SJCRH30 (cell line): ENCODE measurements around the gene ATG5. TPM values are rescaled to one million over a fixed set of nuclear protein-coding genes. Genes with fewer than 3 reads are reported as not detected.

Source experiments
- DNase-seq, 2 experiments: peaks; one replicate each; pipeline ENCODE4 v3.0.0-alpha.2; 2015 to 2020
- H3K27ac ChIP-seq: fragments of 250-450 bp; sonication (Bioruptor Pico); 2 replicates; pipeline ENCODE4 v1.5.1; 2020; ENCODE audit warnings: mild to moderate bottlenecking, moderate library complexity
- H3K27me3 ChIP-seq: fragments of 250-450 bp; sonication (Bioruptor Pico); 2 replicates; pipeline ENCODE4 v1.5.1; 2020; ENCODE audit warnings: mild to moderate bottlenecking, moderate library complexity
- H3K36me3 ChIP-seq: fragments of 250-450 bp; sonication (Bioruptor Pico); 2 replicates; pipeline ENCODE4 v1.5.1; 2020; ENCODE audit warnings: mild to moderate bottlenecking, moderate library complexity
- H3K4me1 ChIP-seq: fragments of 250-450 bp; sonication (Bioruptor Pico); 2 replicates; pipeline ENCODE4 v1.5.1; 2020; ENCODE audit warnings: mild to moderate bottlenecking, moderate library complexity
- H3K4me3 ChIP-seq: fragments of 250-450 bp; sonication (Bioruptor Pico); 2 replicates; pipeline ENCODE4 v1.5.1; 2020; ENCODE audit warnings: mild to moderate bottlenecking, moderate library complexity
- H3K9me3 ChIP-seq: fragments of 250-450 bp; sonication (Bioruptor Pico); replicated peaks from 2 replicates; pipeline ENCODE4 v1.5.1; 2020; ENCODE audit warnings: mild to moderate bottlenecking, moderate library complexity
- total RNA-seq: library from RNA; depleted of rRNA; stranded (reverse); fragments of >200 nt; shearing (Covaris generic); gene quantifications from 2 replicates; pipeline ENCODE4 v1.2.3, GENCODE V29; 2014

ATG5 gene
- total RNA-seq, 1 experiment from 2014 or later = 49.1 TPM

- no peaks in the 10 kb centered on the region for H3K36me3 ChIP-seq
- H3K4me1 ChIP-seq = no peaks in the 10 kb centered on the region
- no peaks in the 10 kb centered on the region for H3K9me3 ChIP-seq
- no peaks in the 10 kb centered on the region for H3K27me3 ChIP-seq
- no peak for DNase-seq
- no peak overlapping the region for H3K27ac ChIP-seq
- no peak overlapping the region for H3K4me3 ChIP-seq
Observed at GRCh38 chr6:106180208-106180607, 145.4 kb downstream of the ATG5 start.

GRCh38 chr6:106178900-106179299, 146.7 kb downstream of the ATG5 start:
- Histone ChIP-seq H3K36me3 (no peaks in the 10 kb centered on the region), H3K9me3 (no peaks in the 10 kb centered on the region), H3K4me1 (no peaks in the 10 kb centered on the region), H3K27me3 (no peaks in the 10 kb centered on the region), H3K27ac (no peak overlapping the region), H3K4me3 (no peak overlapping the region)
- no peak for DNase-seq

- Histone ChIP-seq H3K4me3 (no peak overlapping the region), H3K27ac (no peak overlapping the region), H3K36me3 (no peaks in the 10 kb centered on the region), H3K4me1 (no peaks in the 10 kb centered on the region), H3K9me3 (no peaks in the 10 kb centered on the region), H3K27me3 (no peaks in the 10 kb centered on the region)
- no peak for DNase-seq
Observed at GRCh38 chr6:106177786-106178185, 147.8 kb downstream of the ATG5 start.

- no peak for DNase-seq
- Histone ChIP-seq H3K4me1 (no peaks in the 10 kb centered on the region), H3K27me3 (no peaks in the 10 kb centered on the region), H3K9me3 (no peaks in the 10 kb centered on the region), H3K36me3 (no peaks in the 10 kb centered on the region), H3K4me3 (no peak overlapping the region), H3K27ac (no peak overlapping the region)
Observed at GRCh38 chr6:106173124-106173879, 152.3 kb downstream of the ATG5 start.

- no peak for DNase-seq
- no peaks in the 10 kb centered on the region for H3K27me3 ChIP-seq
- H3K4me1 ChIP-seq = no peaks in the 10 kb centered on the region
- H3K9me3 ChIP-seq = no peaks in the 10 kb centered on the region
- H3K4me3 ChIP-seq = no peak overlapping the region
- H3K27ac ChIP-seq = no peak overlapping the region
- no peaks in the 10 kb centered on the region for H3K36me3 ChIP-seq
Observed at GRCh38 chr6:106170030-106170791, 155.3 kb downstream of the ATG5 start.

- no peak for DNase-seq
- no peak overlapping the region for H3K4me3 ChIP-seq
- H3K27ac ChIP-seq = no peak overlapping the region
- no peaks in the 10 kb centered on the region for H3K27me3 ChIP-seq
- H3K36me3 ChIP-seq = no peaks in the 10 kb centered on the region
- no peaks in the 10 kb centered on the region for H3K9me3 ChIP-seq
- H3K4me1 ChIP-seq = no peaks in the 10 kb centered on the region
Observed at GRCh38 chr6:106169517-106169916, 156.0 kb downstream of the ATG5 start.

GRCh38 chr6:106168097-106168888, 157.3 kb downstream of the ATG5 start:
- Histone ChIP-seq H3K4me1 (no peaks in the 10 kb centered on the region), H3K27me3 (no peaks in the 10 kb centered on the region), H3K27ac (no peak overlapping the region), H3K9me3 (no peaks in the 10 kb centered on the region), H3K36me3 (no peaks in the 10 kb centered on the region), H3K4me3 (no peak overlapping the region)
- no peak for DNase-seq

GRCh38 chr6:106167096-106167814, 158.3 kb downstream of the ATG5 start:
- H3K27me3 ChIP-seq = no peaks in the 10 kb centered on the region
- no peaks in the 10 kb centered on the region for H3K9me3 ChIP-seq
- H3K4me3 ChIP-seq = no peak overlapping the region
- H3K4me1 ChIP-seq = no peaks in the 10 kb centered on the region
- DNase-seq = no peak
- no peak overlapping the region for H3K27ac ChIP-seq
- H3K36me3 ChIP-seq = no peaks in the 10 kb centered on the region

GRCh38 chr6:106165885-106166485, 159.6 kb downstream of the ATG5 start:
- Histone ChIP-seq H3K36me3 (no peaks in the 10 kb centered on the region), H3K9me3 (no peaks in the 10 kb centered on the region), H3K27ac (no peak overlapping the region), H3K4me1 (no peaks in the 10 kb centered on the region), H3K4me3 (no peak overlapping the region), H3K27me3 (no peaks in the 10 kb centered on the region)
- no peak for DNase-seq

- H3K27me3 ChIP-seq = no peaks in the 10 kb centered on the region
- no peaks in the 10 kb centered on the region for H3K36me3 ChIP-seq
- H3K9me3 ChIP-seq = no peaks in the 10 kb centered on the region
- H3K4me3 ChIP-seq = no peak overlapping the region
- 0 out of 2 replicates have a peak, but pooled peaks cover 3% of the 10 kb centered on the region for H3K4me1 ChIP-seq
- no peak for DNase-seq
- H3K27ac ChIP-seq = no peak overlapping the region
Observed at GRCh38 chr6:106163966-106164877, 161.3 kb downstream of the ATG5 start.

- no peak for DNase-seq
Observed at GRCh38 chr6:106163446-106163965, 162.1 kb downstream of the ATG5 start.

GRCh38 chr6:106162921-106163320, 162.6 kb downstream of the ATG5 start:
- H3K36me3 ChIP-seq = no peaks in the 10 kb centered on the region
- DNase-seq = no peak
- H3K9me3 ChIP-seq = no peaks in the 10 kb centered on the region
- no peak overlapping the region for H3K27ac ChIP-seq
- H3K4me3 ChIP-seq = no peak overlapping the region
- H3K27me3 ChIP-seq = no peaks in the 10 kb centered on the region
- 0 out of 2 replicates have a peak, but pooled peaks cover 3% of the 10 kb centered on the region for H3K4me1 ChIP-seq

More at GRCh38 chr6:106163446-106163965, 162.1 kb downstream of the ATG5 start:
- H3K27me3 ChIP-seq = no peaks in the 10 kb centered on the region
- no peaks in the 10 kb centered on the region for H3K9me3 ChIP-seq
- no peak overlapping the region for H3K4me3 ChIP-seq
- H3K27ac ChIP-seq = no peak overlapping the region
- no peaks in the 10 kb centered on the region for H3K36me3 ChIP-seq
- H3K4me1 ChIP-seq = 0 out of 2 replicates have a peak, but pooled peaks cover 3% of the 10 kb centered on the region

- DNase-seq = no peak
- Histone ChIP-seq H3K27me3 (no peaks in the 10 kb centered on the region), H3K36me3 (no peaks in the 10 kb centered on the region), H3K4me1 (0 out of 2 replicates have a peak, but pooled peaks cover 3% of the 10 kb centered on the region), H3K27ac (no peak overlapping the region), H3K9me3 (no peaks in the 10 kb centered on the region), H3K4me3 (no peak overlapping the region)
Observed at GRCh38 chr6:106161893-106162292, 163.7 kb downstream of the ATG5 start.
